ENCODE results near the gene BLOC1S6.
"Not testable (repeated sequence)": the region's sequence is repeated elsewhere in the genome, so short reads cannot be mapped to it uniquely, and the experiment has no call there.

BLOC1S6 gene

GRCh38 chr15:45641999-45642932 lies 55.1 kb downstream of the BLOC1S6 start:
- DNase-seq: no peak

- no peak for DNase-seq
These were observed 57.3 kb downstream of the BLOC1S6 start for GRCh38 chr15:45644437-45644836.

GRCh38 chr15:45645026-45645980 lies 58.1 kb downstream of the BLOC1S6 start:
- no peak for DNase-seq

GRCh38 chr15:45646220-45646619 lies 59.0 kb downstream of the BLOC1S6 start:
- DNase-seq: no peak

GRCh38 chr15:45647828-45648227 lies 60.6 kb downstream of the BLOC1S6 start:
- no peak for DNase-seq

- DNase-seq: no peak
These were observed 61.5 kb downstream of the BLOC1S6 start for GRCh38 chr15:45648521-45649200.

GRCh38 chr15:45650007-45650406 lies 62.8 kb downstream of the BLOC1S6 start:
- DNase-seq: not testable (repeated sequence)

GRCh38 chr15:45650889-45651525 lies 63.8 kb downstream of the BLOC1S6 start:
- no peak for DNase-seq

GRCh38 chr15:45653702-45654424 lies 66.7 kb downstream of the BLOC1S6 start:
- no peak for DNase-seq

GRCh38 chr15:45654749-45655148 lies 67.6 kb downstream of the BLOC1S6 start:
- DNase-seq: no peak

- DNase-seq: no peak
These were observed 70.1 kb downstream of the BLOC1S6 start for GRCh38 chr15:45657254-45657653.

- no peak for DNase-seq
These were observed 70.8 kb downstream of the BLOC1S6 start for GRCh38 chr15:45657764-45658545.
